ACC112 (cell line): Measurements from ENCODE around the gene HDAC9.

Experiments
- H2AFZ ChIP-seq: fragments of 200-600 bp; sonication (generic); one replicate; pipeline ENCODE4 v1.6.0; 2017; ENCODE audit warnings: antibody characterized with exemption, low read length; ENCODE audit not compliant: unreplicated experiment
- H3K27ac ChIP-seq: fragments of 200-600 bp; sonication (generic); 2 replicates; pipeline ENCODE4 v1.5.1; 2014; ENCODE audit warnings: low read depth, mild to moderate bottlenecking, antibody characterized with exemption, low read length, moderate library complexity
- H3K27me3 ChIP-seq: fragments of 200-600 bp; sonication (generic); 2 replicates; pipeline ENCODE4 v1.6.1; 2014; ENCODE audit warnings: mild to moderate bottlenecking, antibody characterized with exemption, low read length, moderate library complexity, mixed read lengths; ENCODE audit not compliant: insufficient read depth
- H3K36me3 ChIP-seq: fragments of 200-600 bp; sonication (generic); 2 replicates; pipeline ENCODE4 v1.6.1; 2016; ENCODE audit warnings: mild to moderate bottlenecking, antibody characterized with exemption, low read length, moderate library complexity, mixed read lengths; ENCODE audit not compliant: insufficient read depth
- H3K4me1 ChIP-seq: fragments of 200-600 bp; sonication (generic); one replicate; pipeline ENCODE4 v1.6.1; 2016; ENCODE audit warnings: low read length, mixed read lengths; ENCODE audit not compliant: insufficient read depth, unreplicated experiment, control insufficient read depth
- H3K4me3 ChIP-seq: fragments of 200-600 bp; sonication (generic); 2 replicates; pipeline ENCODE4 v1.5.1; 2014; ENCODE audit warnings: mild to moderate bottlenecking, low read depth, low read length
- H3K79me2 ChIP-seq: fragments of 200-600 bp; sonication (generic); one replicate; pipeline ENCODE4 v1.6.0; 2016; ENCODE audit warnings: low read length; ENCODE audit not compliant: control insufficient read depth, unreplicated experiment, insufficient read depth

Gene HDAC9

GRCh38 chr7:18831943-18832342 lies 336.4 kb downstream of the HDAC9 start:
- Histone ChIP-seq H3K4me1 (peaks cover 13% of the 10 kb centered on the region), H3K27me3 (no peaks in the 10 kb centered on the region), H3K36me3 (no peaks in the 10 kb centered on the region), H2AFZ (no peak overlapping the region), H3K27ac (no peak overlapping the region), H3K4me3 (no peak overlapping the region), H3K79me2 (no peaks in the 10 kb centered on the region)

- Histone ChIP-seq H2AFZ (no peak overlapping the region), H3K36me3 (no peaks in the 10 kb centered on the region), H3K79me2 (no peaks in the 10 kb centered on the region), H3K27me3 (no peaks in the 10 kb centered on the region), H3K4me1 (peaks cover 7% of the 10 kb centered on the region), H3K27ac (no peak overlapping the region), H3K4me3 (no peak overlapping the region)
Observed at GRCh38 chr7:18834577-18834976, 339.0 kb downstream of the HDAC9 start.

GRCh38 chr7:18835001-18835690 lies 339.6 kb downstream of the HDAC9 start:
- Histone ChIP-seq H2AFZ (no peak overlapping the region), H3K27ac (no peak overlapping the region), H3K27me3 (no peaks in the 10 kb centered on the region), H3K79me2 (no peaks in the 10 kb centered on the region), H3K4me1 (peaks cover 1% of the 10 kb centered on the region), H3K4me3 (no peak overlapping the region), H3K36me3 (no peaks in the 10 kb centered on the region)

- Histone ChIP-seq H3K4me1 (peaks cover 4% of the 10 kb centered on the region), H3K36me3 (no peaks in the 10 kb centered on the region), H2AFZ (no peak overlapping the region), H3K27me3 (no peaks in the 10 kb centered on the region), H3K27ac (no peak overlapping the region), H3K79me2 (no peaks in the 10 kb centered on the region), H3K4me3 (no peak overlapping the region)
Observed at GRCh38 chr7:18843979-18844378, 348.4 kb downstream of the HDAC9 start.

- Histone ChIP-seq H2AFZ (no peak overlapping the region), H3K27me3 (no peaks in the 10 kb centered on the region), H3K4me1 (peaks cover 12% of the 10 kb centered on the region), H3K4me3 (no peak overlapping the region), H3K36me3 (no peaks in the 10 kb centered on the region), H3K27ac (no peak overlapping the region), H3K79me2 (no peaks in the 10 kb centered on the region)
Observed at GRCh38 chr7:18844735-18845134, 349.2 kb downstream of the HDAC9 start.

GRCh38 chr7:18845700-18846099 lies 350.2 kb downstream of the HDAC9 start:
- no peak overlapping the region for H3K27ac ChIP-seq
- H3K4me3 ChIP-seq = no peak overlapping the region
- no peaks in the 10 kb centered on the region for H3K79me2 ChIP-seq
- H2AFZ ChIP-seq = no peak overlapping the region
- H3K27me3 ChIP-seq = no peaks in the 10 kb centered on the region
- H3K36me3 ChIP-seq = no peaks in the 10 kb centered on the region
- H3K4me1 ChIP-seq = peaks cover 19% of the 10 kb centered on the region

- H2AFZ ChIP-seq = no peak overlapping the region
- no peaks in the 10 kb centered on the region for H3K27me3 ChIP-seq
- H3K4me3 ChIP-seq = no peak overlapping the region
- H3K4me1 ChIP-seq = peaks cover 19% of the 10 kb centered on the region
- no peaks in the 10 kb centered on the region for H3K36me3 ChIP-seq
- no peak overlapping the region for H3K27ac ChIP-seq
- H3K79me2 ChIP-seq = no peaks in the 10 kb centered on the region
Observed at GRCh38 chr7:18846765-18847215, 351.2 kb downstream of the HDAC9 start.

- Histone ChIP-seq H3K4me3 (no peak overlapping the region), H3K27ac (peak overlapping the region; percentile 73), H2AFZ (peak overlapping the region; percentile 67), H3K79me2 (no peaks in the 10 kb centered on the region), H3K4me1 (peaks cover 19% of the 10 kb centered on the region), H3K27me3 (no peaks in the 10 kb centered on the region), H3K36me3 (no peaks in the 10 kb centered on the region)
Observed at GRCh38 chr7:18849130-18849529, 353.6 kb downstream of the HDAC9 start.

- H3K4me1 ChIP-seq = peaks cover 23% of the 10 kb centered on the region
- H3K27me3 ChIP-seq = no peaks in the 10 kb centered on the region
- H3K27ac ChIP-seq = no peak overlapping the region
- no peaks in the 10 kb centered on the region for H3K36me3 ChIP-seq
- no peak overlapping the region for H3K4me3 ChIP-seq
- H3K79me2 ChIP-seq = no peaks in the 10 kb centered on the region
- no peak overlapping the region for H2AFZ ChIP-seq
Observed at GRCh38 chr7:18855796-18856195, 360.2 kb downstream of the HDAC9 start.

GRCh38 chr7:18858232-18858631 lies 362.7 kb downstream of the HDAC9 start:
- H3K27ac ChIP-seq = no peak overlapping the region
- H3K27me3 ChIP-seq = no peaks in the 10 kb centered on the region

GRCh38 chr7:18859318-18859717 lies 363.8 kb downstream of the HDAC9 start:
- H3K27ac ChIP-seq = peak overlapping the region; percentile 66
- H2AFZ ChIP-seq = no peak overlapping the region

More at GRCh38 chr7:18858232-18858631, 362.7 kb downstream of the HDAC9 start:
- Histone ChIP-seq H2AFZ (no peak overlapping the region), H3K4me1 (peaks cover 36% of the 10 kb centered on the region), H3K36me3 (no peaks in the 10 kb centered on the region), H3K4me3 (no peak overlapping the region), H3K79me2 (no peaks in the 10 kb centered on the region)

More at GRCh38 chr7:18859318-18859717, 363.8 kb downstream of the HDAC9 start:
- Histone ChIP-seq H3K79me2 (no peaks in the 10 kb centered on the region), H3K4me1 (peaks cover 36% of the 10 kb centered on the region), H3K4me3 (no peak overlapping the region), H3K36me3 (no peaks in the 10 kb centered on the region), H3K27me3 (no peaks in the 10 kb centered on the region)
